ENCODE measurements around the gene CALN1.

Gene CALN1

DNA sequence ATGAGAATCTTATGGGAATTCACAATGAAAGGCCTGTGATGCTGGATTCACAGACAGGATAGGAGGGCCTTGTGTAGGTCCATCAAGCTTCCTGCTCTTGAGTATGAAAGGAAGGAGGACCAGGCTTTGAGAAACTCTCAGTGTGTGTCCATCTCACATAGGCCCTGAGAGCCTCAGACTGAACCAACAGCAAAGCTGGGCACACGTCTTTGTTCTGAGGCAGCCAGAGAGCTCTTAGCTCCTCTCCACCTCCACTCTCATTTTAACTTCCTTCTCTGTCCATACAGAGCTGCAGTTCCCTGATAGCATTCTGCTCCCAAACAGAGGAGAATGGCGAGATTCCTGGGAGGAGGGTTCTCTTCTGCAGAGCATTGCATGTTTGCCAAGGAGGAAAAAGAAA is 515.6 kb downstream of the CALN1 start:
- H3K4me1 ChIP-seq (ENCODE audit: insufficient read depth, poor library complexity, severe bottlenecking) = no peaks in the 10 kb centered on the region
- no peak for DNase-seq (ENCODE audit: low spot score)

DNA sequence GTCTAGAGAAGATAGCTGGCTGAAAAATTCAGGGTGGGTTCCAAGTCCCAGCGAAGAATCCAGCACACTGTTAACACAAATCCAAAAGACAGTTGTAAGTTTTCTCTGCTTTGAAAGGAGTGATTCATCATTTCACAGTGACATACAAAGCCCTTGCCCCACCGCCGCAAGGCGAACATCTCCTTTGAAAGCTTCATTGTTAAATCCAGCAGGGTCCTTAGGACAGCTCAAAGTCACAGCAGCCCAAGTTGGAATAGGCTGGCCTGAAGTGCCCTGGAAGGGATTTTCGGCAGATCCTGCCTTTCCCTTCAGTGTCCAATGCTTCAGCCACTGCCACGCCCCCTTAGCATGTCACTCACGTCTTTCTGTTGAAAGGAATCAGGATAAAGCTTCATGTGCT is 526.1 kb downstream of the CALN1 start:
- no peak overlapping the region for H3K4me3 ChIP-seq (ENCODE audit: severe bottlenecking)
- H3K4me1 ChIP-seq (ENCODE audit: insufficient read depth, poor library complexity, severe bottlenecking) = no peaks in the 10 kb centered on the region
- no peaks in the 10 kb centered on the region for H3K36me3 ChIP-seq (ENCODE audit: low read depth)
- ATAC-seq (ENCODE audit: low read depth) (no peak), DNase-seq (ENCODE audit: low spot score) (no peak)
- TF ChIP-seq, protein P1, sequence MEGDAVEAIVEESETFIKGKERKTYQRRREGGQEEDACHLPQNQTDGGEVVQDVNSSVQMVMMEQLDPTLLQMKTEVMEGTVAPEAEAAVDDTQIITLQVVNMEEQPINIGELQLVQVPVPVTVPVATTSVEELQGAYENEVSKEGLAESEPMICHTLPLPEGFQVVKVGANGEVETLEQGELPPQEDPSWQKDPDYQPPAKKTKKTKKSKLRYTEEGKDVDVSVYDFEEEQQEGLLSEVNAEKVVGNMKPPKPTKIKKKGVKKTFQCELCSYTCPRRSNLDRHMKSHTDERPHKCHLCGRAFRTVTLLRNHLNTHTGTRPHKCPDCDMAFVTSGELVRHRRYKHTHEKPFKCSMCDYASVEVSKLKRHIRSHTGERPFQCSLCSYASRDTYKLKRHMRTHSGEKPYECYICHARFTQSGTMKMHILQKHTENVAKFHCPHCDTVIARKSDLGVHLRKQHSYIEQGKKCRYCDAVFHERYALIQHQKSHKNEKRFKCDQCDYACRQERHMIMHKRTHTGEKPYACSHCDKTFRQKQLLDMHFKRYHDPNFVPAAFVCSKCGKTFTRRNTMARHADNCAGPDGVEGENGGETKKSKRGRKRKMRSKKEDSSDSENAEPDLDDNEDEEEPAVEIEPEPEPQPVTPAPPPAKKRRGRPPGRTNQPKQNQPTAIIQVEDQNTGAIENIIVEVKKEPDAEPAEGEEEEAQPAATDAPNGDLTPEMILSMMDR (IDR thresholded peaks at IDR 0.05; ENCODE audit: poor library complexity, severe bottlenecking) = no peak
- no peaks in the 10 kb centered on the region for H3K27me3 ChIP-seq (ENCODE audit: insufficient read depth, poor library complexity, severe bottlenecking)
- peaks cover 3% of the 10 kb centered on the region for H3K9me3 ChIP-seq (ENCODE audit: severe bottlenecking)
- H3K27ac ChIP-seq (ENCODE audit: poor library complexity, severe bottlenecking) = no peak overlapping the region

More for the DNA sequence above, 515.6 kb downstream of the CALN1 start:
- Histone ChIP-seq H3K4me3 (ENCODE audit: severe bottlenecking) (no peak overlapping the region), H3K27me3 (ENCODE audit: insufficient read depth, poor library complexity, severe bottlenecking) (no peaks in the 10 kb centered on the region), H3K27ac (ENCODE audit: poor library complexity, severe bottlenecking) (no peak overlapping the region), H3K36me3 (ENCODE audit: low read depth) (no peaks in the 10 kb centered on the region), H3K9me3 (ENCODE audit: severe bottlenecking) (no peaks in the 10 kb centered on the region)
- no peak for ATAC-seq (ENCODE audit: low read depth)
- TF ChIP-seq, protein P1 (IDR thresholded peaks at IDR 0.05; ENCODE audit: poor library complexity, severe bottlenecking) = no peak

DNA sequence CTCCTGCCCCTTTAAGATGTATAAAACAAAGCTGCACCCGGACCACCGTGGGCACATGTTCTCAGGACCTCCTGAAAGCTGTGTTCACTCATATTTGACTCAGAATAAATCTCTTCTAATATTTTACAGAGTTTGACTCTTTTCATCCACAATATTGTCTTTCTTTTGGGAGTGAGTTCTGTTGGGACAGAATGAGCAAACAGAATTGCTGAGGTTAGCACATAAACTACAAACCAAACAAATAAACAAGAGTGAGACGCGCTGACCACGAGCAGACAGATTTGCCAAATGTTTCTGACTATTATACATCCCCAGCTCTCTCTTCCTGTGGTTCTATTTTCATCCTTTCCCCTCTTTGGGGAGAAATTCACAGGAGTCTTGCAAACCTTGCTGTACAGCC is 526.7 kb downstream of the CALN1 start:
- peaks cover 3% of the 10 kb centered on the region for H3K9me3 ChIP-seq (ENCODE audit: severe bottlenecking)
- H3K27me3 ChIP-seq (ENCODE audit: insufficient read depth, poor library complexity, severe bottlenecking) = no peaks in the 10 kb centered on the region
- no peak overlapping the region for H3K27ac ChIP-seq (ENCODE audit: poor library complexity, severe bottlenecking)
- no peak for ATAC-seq (ENCODE audit: low read depth)
- TF ChIP-seq, protein P1 (IDR thresholded peaks at IDR 0.05; ENCODE audit: poor library complexity, severe bottlenecking) = no peak
- no peaks in the 10 kb centered on the region for H3K36me3 ChIP-seq (ENCODE audit: low read depth)
- H3K4me1 ChIP-seq (ENCODE audit: insufficient read depth, poor library complexity, severe bottlenecking) = no peaks in the 10 kb centered on the region
- no peak for DNase-seq (ENCODE audit: low spot score)
- H3K4me3 ChIP-seq (ENCODE audit: severe bottlenecking) = no peak overlapping the region

DNA sequence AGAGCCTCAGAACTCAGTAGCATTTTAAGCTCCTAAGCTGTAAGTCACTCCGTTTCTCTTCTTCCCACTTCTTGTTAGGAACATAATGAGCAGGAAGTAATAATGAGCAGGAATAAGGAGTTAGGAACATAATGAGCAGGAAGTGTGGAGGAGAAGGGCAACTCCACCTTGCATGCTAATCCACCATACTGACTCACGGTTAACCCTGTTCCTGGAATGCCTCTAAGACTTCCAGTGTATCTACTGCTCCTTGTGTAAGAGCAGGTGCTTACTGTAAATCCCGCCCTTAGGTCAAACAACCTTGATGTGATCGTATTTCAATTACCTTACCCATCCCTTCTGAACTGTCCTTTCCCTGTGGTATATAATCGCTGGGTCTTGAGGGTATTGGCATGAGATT is 528.7 kb downstream of the CALN1 start:
- Histone ChIP-seq H3K27me3 (ENCODE audit: insufficient read depth, poor library complexity, severe bottlenecking) (no peaks in the 10 kb centered on the region), H3K27ac (ENCODE audit: poor library complexity, severe bottlenecking) (no peak overlapping the region), H3K9me3 (ENCODE audit: severe bottlenecking) (peaks cover 3% of the 10 kb centered on the region), H3K36me3 (ENCODE audit: low read depth) (no peaks in the 10 kb centered on the region), H3K4me1 (ENCODE audit: insufficient read depth, poor library complexity, severe bottlenecking) (no peaks in the 10 kb centered on the region), H3K4me3 (ENCODE audit: severe bottlenecking) (no peak overlapping the region)
- TF ChIP-seq, protein P1 (IDR thresholded peaks at IDR 0.05; ENCODE audit: poor library complexity, severe bottlenecking) = no peak
- ATAC-seq (ENCODE audit: low read depth) = no peak
- no peak for DNase-seq (ENCODE audit: low spot score)

DNA sequence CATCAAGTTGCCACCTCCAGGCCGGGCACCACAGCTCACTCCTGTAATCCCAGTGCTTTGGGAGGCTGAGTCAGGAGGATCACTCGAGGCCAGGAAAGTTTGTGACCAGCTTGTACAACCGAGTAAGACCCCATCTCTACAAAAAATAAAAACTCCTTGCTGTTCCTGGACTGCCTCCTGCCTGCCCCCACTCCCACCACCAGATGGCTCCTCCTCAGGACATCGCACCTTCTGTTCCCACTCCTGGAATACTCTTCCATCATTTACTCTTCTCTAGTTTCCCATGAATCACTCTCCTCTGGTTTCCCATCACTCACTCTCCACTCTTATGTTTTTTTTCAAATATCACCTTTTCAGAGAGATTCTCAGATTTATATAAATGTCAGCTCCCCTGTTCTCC is 540.7 kb downstream of the CALN1 start:
- no peak for DNase-seq (ENCODE audit: low spot score)
- H3K36me3 ChIP-seq (ENCODE audit: low read depth) = no peaks in the 10 kb centered on the region
- H3K9me3 ChIP-seq (ENCODE audit: severe bottlenecking) = no peaks in the 10 kb centered on the region
- no peaks in the 10 kb centered on the region for H3K27me3 ChIP-seq (ENCODE audit: insufficient read depth, poor library complexity, severe bottlenecking)
- TF ChIP-seq, protein P1 (IDR thresholded peaks at IDR 0.05; ENCODE audit: poor library complexity, severe bottlenecking) = no peak
- H3K27ac ChIP-seq (ENCODE audit: poor library complexity, severe bottlenecking) = no peak overlapping the region
- no peak for ATAC-seq (ENCODE audit: low read depth)
- no peaks in the 10 kb centered on the region for H3K4me1 ChIP-seq (ENCODE audit: insufficient read depth, poor library complexity, severe bottlenecking)
- H3K4me3 ChIP-seq (ENCODE audit: severe bottlenecking) = no peak overlapping the region

Data from RWPE2 (cell line).